ENCODE data around the gene ZNF462. TPM values are rescaled to one million over a fixed set of nuclear protein-coding genes. Genes with fewer than 3 reads are reported as not detected.

Gene ZNF462
- total RNA-seq, 4 donors from 2014 or later, result 9.3 to 13.3 (median 11.4) TPM

- Histone ChIP-seq H3K36me3 (no peaks in the 10 kb centered on the region), H3K9me3 (no peaks in the 10 kb centered on the region), H3K27ac (no peak overlapping the region), H3K27me3 (no peaks in the 10 kb centered on the region), H3K4me3 (no peak overlapping the region), H3K4me1 (no peaks in the 10 kb centered on the region)
- intact Hi-C loops (cut with DNase I; ENCODE audit: low total_unique reads), result no loop called here
- in situ Hi-C loops (cut with MboI; ENCODE audit: low sequenced_read_pairs in 4 of 4), result no loop called here
- DNase-seq (no peak), ATAC-seq (no peak)
- TF ChIP-seq CTCF (IDR thresholded peaks at IDR 0.05 in 4 of 5, conservative IDR thresholded peaks at IDR 0.05 in 1 of 5) (no peak), POLR2A (IDR thresholded peaks at IDR 0.05) (no peak)
These were observed 173.4 kb downstream of the ZNF462 start for GRCh38 chr9:107036367-107036766.

GRCh38 chr9:107039542-107039941 is 176.6 kb downstream of the ZNF462 start:
- no peak for TF ChIP-seq POLR2A (IDR thresholded peaks at IDR 0.05)
- no peak for TF ChIP-seq CTCF (IDR thresholded peaks at IDR 0.05 in 4 of 5, conservative IDR thresholded peaks at IDR 0.05 in 1 of 5)
- ATAC-seq (no peak), DNase-seq (no peak)
- Histone ChIP-seq H3K9me3 (no peaks in the 10 kb centered on the region), H3K4me3 (no peak overlapping the region), H3K27ac (no peak overlapping the region), H3K36me3 (no peaks in the 10 kb centered on the region), H3K27me3 (no peaks in the 10 kb centered on the region), H3K4me1 (no peaks in the 10 kb centered on the region)
- intact Hi-C loops (cut with DNase I; ENCODE audit: low total_unique reads), result no loop called here
- in situ Hi-C loops (cut with MboI; ENCODE audit: low sequenced_read_pairs in 4 of 4), result no loop called here

GRCh38 chr9:107042606-107043005 is 179.6 kb downstream of the ZNF462 start:
- Histone ChIP-seq H3K27ac (no peak overlapping the region), H3K4me3 (no peak overlapping the region), H3K9me3 (no peaks in the 10 kb centered on the region), H3K36me3 (no peaks in the 10 kb centered on the region), H3K4me1 (no peaks in the 10 kb centered on the region), H3K27me3 (no peaks in the 10 kb centered on the region)
- in situ Hi-C loops (cut with MboI; ENCODE audit: low sequenced_read_pairs in 4 of 4), result no loop called here
- no peak for DNase-seq
- TF ChIP-seq CTCF (IDR thresholded peaks at IDR 0.05 in 4 of 5, conservative IDR thresholded peaks at IDR 0.05 in 1 of 5) (no peak), POLR2A (IDR thresholded peaks at IDR 0.05) (no peak)
- intact Hi-C loops (cut with DNase I; ENCODE audit: low total_unique reads), result no loop called here
- no peak for ATAC-seq

- ATAC-seq, result no peak
- Histone ChIP-seq H3K27ac (no peak overlapping the region), H3K4me3 (no peak overlapping the region), H3K4me1 (no peaks in the 10 kb centered on the region), H3K27me3 (no peaks in the 10 kb centered on the region), H3K9me3 (no peaks in the 10 kb centered on the region), H3K36me3 (no peaks in the 10 kb centered on the region)
- intact Hi-C loops (cut with DNase I; ENCODE audit: low total_unique reads) (no loop called here), in situ Hi-C loops (cut with MboI; ENCODE audit: low sequenced_read_pairs in 4 of 4) (no loop called here)
- no peak for DNase-seq
- TF ChIP-seq CTCF (IDR thresholded peaks at IDR 0.05 in 4 of 5, conservative IDR thresholded peaks at IDR 0.05 in 1 of 5), result no peak
- no peak for TF ChIP-seq POLR2A (IDR thresholded peaks at IDR 0.05)
These were observed 180.9 kb downstream of the ZNF462 start for GRCh38 chr9:107043886-107044285.

GRCh38 chr9:107044872-107045271 is 181.9 kb downstream of the ZNF462 start:
- no peak for ATAC-seq
- H3K4me3 ChIP-seq, result no peak overlapping the region
- H3K9me3 ChIP-seq, result no peaks in the 10 kb centered on the region
- TF ChIP-seq POLR2A (IDR thresholded peaks at IDR 0.05), result no peak
- TF ChIP-seq CTCF (IDR thresholded peaks at IDR 0.05 in 4 of 5, conservative IDR thresholded peaks at IDR 0.05 in 1 of 5), result peak in 2 of 5 experiments; percentile 19 to 25
- H3K27me3 ChIP-seq, result no peaks in the 10 kb centered on the region
- no peaks in the 10 kb centered on the region for H3K4me1 ChIP-seq
- in situ Hi-C loops (cut with MboI; ENCODE audit: low sequenced_read_pairs in 4 of 4), result no loop called here
- DNase-seq, result no peak
- intact Hi-C loops (cut with DNase I; ENCODE audit: low total_unique reads), result no loop called here
- no peak overlapping the region for H3K27ac ChIP-seq
- H3K36me3 ChIP-seq, result no peaks in the 10 kb centered on the region

Measured in gastrocnemius medialis (tissue), 4 donors.